Measurements from ENCODE around the gene ABLIM2. TPM values are rescaled to one million over a fixed set of nuclear protein-coding genes. Genes with fewer than 3 reads are reported as not detected.

ABLIM2 gene
- total RNA-seq, 1 experiment from 2014 or later, result 1.0 TPM

DNA sequence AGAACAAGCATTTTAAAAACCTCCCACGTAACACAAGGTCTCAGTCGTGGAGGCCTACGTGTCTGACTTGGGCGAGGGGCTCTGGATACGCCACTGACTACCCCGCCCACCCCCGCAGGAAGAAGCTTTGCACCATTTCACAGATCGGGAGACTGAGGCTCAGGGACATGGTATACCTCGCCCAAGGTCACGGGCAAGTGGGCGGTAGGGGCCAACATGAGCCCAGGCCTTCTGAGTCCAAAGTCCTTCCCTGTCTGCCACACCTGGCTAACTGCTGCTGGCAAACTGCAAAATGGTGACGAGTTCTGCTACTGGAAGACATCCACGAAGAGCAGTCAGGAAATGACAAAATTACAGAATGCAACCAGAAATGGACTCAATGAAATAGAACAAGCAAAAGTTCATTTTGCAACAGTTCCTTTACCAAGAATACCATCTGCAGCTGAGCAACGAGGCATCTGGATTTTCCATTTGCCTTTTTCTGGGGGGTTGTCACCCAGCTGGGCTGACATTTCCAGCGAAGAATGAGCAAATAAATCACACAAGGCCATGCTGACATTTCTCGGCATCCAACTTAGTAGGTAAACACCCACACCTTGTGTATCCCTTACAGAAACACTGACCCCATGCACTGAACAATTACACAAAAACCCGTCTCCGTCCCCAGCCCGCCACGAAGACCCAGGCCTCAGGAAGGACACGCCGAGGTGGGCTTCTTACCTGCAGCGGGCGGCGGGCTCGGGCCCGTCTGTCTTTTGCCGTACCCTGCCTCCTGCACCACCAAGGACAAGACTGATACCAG lies 148.7 kb downstream of the ABLIM2 start:
- H3K36me3 Mint-ChIP-seq (ENCODE audit: insufficient read depth in 1 of 3, low read depth in 3 of 3), result no peaks in the 10 kb centered on the region
- no peaks in the 10 kb centered on the region; a peak in 1 of 5 replicates for H3K9me3 Mint-ChIP-seq
- H3K4me1 ChIP-seq (ENCODE audit: insufficient read depth, low read length), result no peaks in the 10 kb centered on the region
- H3K23me2 ChIP-seq (ENCODE audit: insufficient read length, low read depth, low read length, poor library complexity, severe bottlenecking), result no peaks in the 10 kb centered on the region
- H2BK20ac ChIP-seq (ENCODE audit: low read depth, low read length, poor library complexity, severe bottlenecking), result no peak overlapping the region
- H4K91ac ChIP-seq (ENCODE audit: insufficient read length, low read depth, low read length), result no peak overlapping the region
- peaks cover 10 to 14% of the 10 kb centered on the region in 2 experiments for H3K4me1 Mint-ChIP-seq
- H2BK5ac ChIP-seq (ENCODE audit: insufficient read length, low read length), result no peak overlapping the region
- H3K79me1 ChIP-seq (ENCODE audit: insufficient read depth, low read depth, low read length, poor library complexity, severe bottlenecking), result no peaks in the 10 kb centered on the region
- peaks cover 2% of the 10 kb centered on the region for H3K27me3 Mint-ChIP-seq (ENCODE audit: low read depth)
- H3K9ac ChIP-seq (ENCODE audit: extremely low read depth, insufficient read length, low read length), result no peak overlapping the region
- H3K4me3 Mint-ChIP-seq, result no peak overlapping the region
- H4K5ac ChIP-seq (ENCODE audit: insufficient read length, low read depth, low read length), result no peak overlapping the region
- WGBS (ENCODE audit: extremely low coverage, insufficient read length, low lambda C conversion rate), result no CpG with 5 or more reads among the region's 28 CpGs
- no peak overlapping the region for H3K14ac ChIP-seq (ENCODE audit: insufficient read depth, low read length)
- no peaks in the 10 kb centered on the region for H4K20me1 ChIP-seq (ENCODE audit: control insufficient read depth, insufficient read depth, insufficient read length)
- peak overlapping the region in 2 of 3 experiments; percentile 73 to 75; a peak in 2 of 7 replicates for H3K27ac Mint-ChIP-seq
- H3K4me2 ChIP-seq (ENCODE audit: insufficient read depth, insufficient read length, low read length), result no peak overlapping the region
- no peaks in the 10 kb centered on the region for H3K79me2 ChIP-seq (ENCODE audit: insufficient read depth, low read length)
- no peak overlapping the region for H2AFZ ChIP-seq (ENCODE audit: low read length)
- H2BK15ac ChIP-seq (ENCODE audit: low read depth, low read length), result no peak overlapping the region
- H2BK120ac ChIP-seq (ENCODE audit: low read depth, low read length, poor library complexity, severe bottlenecking), result no peak overlapping the region
- H3K27me3 ChIP-seq (ENCODE audit: insufficient read depth, low read length), result no peaks in the 10 kb centered on the region
- no peak overlapping the region for H2BK12ac ChIP-seq (ENCODE audit: insufficient read length, low read depth, low read length)
- H3K18ac ChIP-seq (ENCODE audit: insufficient read length, low read depth, low read length), result no peak overlapping the region
- no peak overlapping the region for H3T11ph ChIP-seq (ENCODE audit: low read length)
- DNase-seq, result no peak
- H3K56ac ChIP-seq (ENCODE audit: insufficient read length, low read depth, low read length), result no peak overlapping the region
- H4K8ac ChIP-seq (replicated peaks; ENCODE audit: insufficient read length, low read depth, low read length), result no peak overlapping the region
- H3K4ac ChIP-seq (ENCODE audit: low read depth, low read length), result no peak overlapping the region
- no peak overlapping the region for H2AK5ac ChIP-seq (ENCODE audit: insufficient read length, low read length)
- no peak overlapping the region for H3K27ac ChIP-seq (ENCODE audit: insufficient read length, low read depth, low read length)
- TF ChIP-seq, protein P1, sequence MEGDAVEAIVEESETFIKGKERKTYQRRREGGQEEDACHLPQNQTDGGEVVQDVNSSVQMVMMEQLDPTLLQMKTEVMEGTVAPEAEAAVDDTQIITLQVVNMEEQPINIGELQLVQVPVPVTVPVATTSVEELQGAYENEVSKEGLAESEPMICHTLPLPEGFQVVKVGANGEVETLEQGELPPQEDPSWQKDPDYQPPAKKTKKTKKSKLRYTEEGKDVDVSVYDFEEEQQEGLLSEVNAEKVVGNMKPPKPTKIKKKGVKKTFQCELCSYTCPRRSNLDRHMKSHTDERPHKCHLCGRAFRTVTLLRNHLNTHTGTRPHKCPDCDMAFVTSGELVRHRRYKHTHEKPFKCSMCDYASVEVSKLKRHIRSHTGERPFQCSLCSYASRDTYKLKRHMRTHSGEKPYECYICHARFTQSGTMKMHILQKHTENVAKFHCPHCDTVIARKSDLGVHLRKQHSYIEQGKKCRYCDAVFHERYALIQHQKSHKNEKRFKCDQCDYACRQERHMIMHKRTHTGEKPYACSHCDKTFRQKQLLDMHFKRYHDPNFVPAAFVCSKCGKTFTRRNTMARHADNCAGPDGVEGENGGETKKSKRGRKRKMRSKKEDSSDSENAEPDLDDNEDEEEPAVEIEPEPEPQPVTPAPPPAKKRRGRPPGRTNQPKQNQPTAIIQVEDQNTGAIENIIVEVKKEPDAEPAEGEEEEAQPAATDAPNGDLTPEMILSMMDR (conservative IDR thresholded peaks at IDR 0.05), result no peak
- H3K23ac ChIP-seq (ENCODE audit: insufficient read length, low read depth, low read length), result no peak overlapping the region
- no peaks in the 10 kb centered on the region for H3K9me3 ChIP-seq (ENCODE audit: control insufficient read depth, low read depth, low read length)
